ENCODE data around the gene AKR1B1. TPM values are rescaled to one million over a fixed set of nuclear protein-coding genes. Genes with fewer than 3 reads are reported as not detected.

AKR1B1 gene
- total and polyA plus RNA-seq, 2 of the 13 experiments (the other 11 are each of a cell fraction or from before 2014, with no cell fraction given) = 89.9 to 133 TPM

DNA sequence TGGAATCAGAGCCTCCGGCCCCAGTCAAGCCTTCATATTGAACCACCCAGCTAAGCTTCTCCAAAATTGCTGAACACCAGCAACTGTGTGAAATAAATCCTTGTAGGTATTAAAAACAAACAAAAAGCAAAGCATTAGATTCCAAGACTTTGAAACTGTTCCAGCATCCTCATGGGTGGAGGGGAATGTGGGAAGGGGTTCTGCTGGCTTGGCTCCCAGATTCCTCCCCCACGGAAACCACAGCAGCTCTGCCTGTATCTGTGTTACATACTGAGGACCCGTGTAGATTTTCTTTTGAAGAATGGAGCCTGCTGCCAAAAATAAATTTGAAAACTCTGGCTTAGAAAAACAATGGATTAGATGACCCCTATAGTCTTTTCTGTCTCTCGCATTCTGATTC lies 20.0 kb downstream of the AKR1B1 start (continued):
- TF ChIP-seq, protein P1, sequence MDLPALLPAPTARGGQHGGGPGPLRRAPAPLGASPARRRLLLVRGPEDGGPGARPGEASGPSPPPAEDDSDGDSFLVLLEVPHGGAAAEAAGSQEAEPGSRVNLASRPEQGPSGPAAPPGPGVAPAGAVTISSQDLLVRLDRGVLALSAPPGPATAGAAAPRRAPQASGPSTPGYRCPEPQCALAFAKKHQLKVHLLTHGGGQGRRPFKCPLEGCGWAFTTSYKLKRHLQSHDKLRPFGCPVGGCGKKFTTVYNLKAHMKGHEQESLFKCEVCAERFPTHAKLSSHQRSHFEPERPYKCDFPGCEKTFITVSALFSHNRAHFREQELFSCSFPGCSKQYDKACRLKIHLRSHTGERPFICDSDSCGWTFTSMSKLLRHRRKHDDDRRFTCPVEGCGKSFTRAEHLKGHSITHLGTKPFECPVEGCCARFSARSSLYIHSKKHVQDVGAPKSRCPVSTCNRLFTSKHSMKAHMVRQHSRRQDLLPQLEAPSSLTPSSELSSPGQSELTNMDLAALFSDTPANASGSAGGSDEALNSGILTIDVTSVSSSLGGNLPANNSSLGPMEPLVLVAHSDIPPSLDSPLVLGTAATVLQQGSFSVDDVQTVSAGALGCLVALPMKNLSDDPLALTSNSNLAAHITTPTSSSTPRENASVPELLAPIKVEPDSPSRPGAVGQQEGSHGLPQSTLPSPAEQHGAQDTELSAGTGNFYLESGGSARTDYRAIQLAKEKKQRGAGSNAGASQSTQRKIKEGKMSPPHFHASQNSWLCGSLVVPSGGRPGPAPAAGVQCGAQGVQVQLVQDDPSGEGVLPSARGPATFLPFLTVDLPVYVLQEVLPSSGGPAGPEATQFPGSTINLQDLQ (CRISPR knock-in tag; IDR thresholded peaks at IDR 0.05) = no peak
- no peak for TF ChIP-seq NR2F6 (IDR thresholded peaks at IDR 0.05)
- no peak for TF ChIP-seq NR2F6 (CRISPR knock-in tag; IDR thresholded peaks at IDR 0.05)
- no peak for TF ChIP-seq RAD21 (CRISPR knock-in tag; IDR thresholded peaks at IDR 0.05)
- no peak for TF ChIP-seq ZNF530 (CRISPR knock-in tag; IDR thresholded peaks at IDR 0.05; ENCODE audit: low read depth)
- TF ChIP-seq CCDC6 (CRISPR knock-in tag; IDR thresholded peaks at IDR 0.05) = no peak
- TF ChIP-seq PRMT3 (CRISPR knock-in tag; IDR thresholded peaks at IDR 0.05; ENCODE audit: borderline replicate concordance, low read depth) = no peak
- no peak for TF ChIP-seq ZNF264 (CRISPR knock-in tag; IDR thresholded peaks at IDR 0.05)
- no peak for TF ChIP-seq ZNF781 (CRISPR knock-in tag; IDR thresholded peaks at IDR 0.05; ENCODE audit: borderline replicate concordance, not compliant biosample characterization)
- TF ChIP-seq SMARCE1 (IDR thresholded peaks at IDR 0.05; ENCODE audit: borderline replicate concordance) = no peak
- TF ChIP-seq POLR2G (IDR thresholded peaks at IDR 0.05; ENCODE audit: low read depth, low read length) = no peak

DNA sequence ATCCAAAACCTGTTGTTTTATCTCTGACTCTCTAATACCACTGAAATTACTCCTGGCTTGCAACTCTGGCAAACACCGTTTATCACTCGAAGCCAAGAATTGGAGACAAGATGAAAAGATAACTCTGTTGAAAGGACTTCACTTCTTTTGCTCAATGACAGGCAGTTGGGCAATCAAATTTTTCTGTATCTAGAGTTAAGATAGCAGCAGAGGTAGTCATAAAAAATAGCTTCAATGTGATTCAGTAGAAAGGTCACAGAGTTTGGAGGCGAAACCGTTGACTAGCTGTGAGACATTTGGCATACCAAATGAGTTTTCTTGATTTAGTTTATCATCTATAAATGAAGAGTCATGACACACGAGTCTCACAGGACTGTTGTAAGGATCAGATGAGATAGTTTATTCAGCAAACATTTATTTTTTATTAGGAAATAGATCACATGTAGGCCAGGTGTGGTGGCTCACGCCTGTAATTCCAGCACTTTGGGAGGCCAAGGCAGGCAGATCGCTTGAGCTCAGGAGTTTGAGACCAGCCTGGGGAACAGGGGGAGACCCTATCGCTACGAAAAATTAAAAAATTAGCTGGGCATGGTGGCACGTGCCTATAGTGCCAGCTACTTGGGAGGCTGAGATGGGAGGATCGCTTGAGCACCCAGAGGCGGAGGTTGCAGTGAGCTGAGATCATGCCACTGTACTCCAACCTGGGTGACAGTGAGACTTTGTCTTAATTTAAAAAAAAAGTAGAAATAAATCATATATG lies 23.6 kb downstream of the AKR1B1 start:
- H3K9ac ChIP-seq (ENCODE audit: insufficient read depth, low read depth, low read length) = no peak overlapping the region
- H3K9me3 ChIP-seq (ENCODE audit: low read length) = no peaks in the 10 kb centered on the region
- DNase-seq (ENCODE audit: low spot score) (no peak), ATAC-seq (no peak), FAIRE-seq (no peak)
- H3K36me3 ChIP-seq (replicated peaks in 1 of 2; ENCODE audit: control insufficient read depth in 1 of 2, insufficient read depth in 2 of 2, low read length in 2 of 2) = no peaks in the 10 kb centered on the region
- H3K27me3 ChIP-seq (ENCODE audit: control insufficient read depth in 1 of 2, insufficient read depth in 2 of 2, low read length in 2 of 2) = no peaks in the 10 kb centered on the region
- 31% methylated on average over 12 of the region's 12 CpGs for WGBS (ENCODE audit: low lambda C conversion rate)
- BruUV-seq (replicated peaks) = no TSS peak
- H3K4me2 ChIP-seq (ENCODE audit: low read depth, low read length) = no peak overlapping the region
- intact Hi-C loops (cut with micrococcal nuclease; ENCODE audit: unreplicated experiment) (no loop called here), in situ Hi-C loops (cut with HindIII; ENCODE audit: extremely low pct_ligation_motif_present, low pct_unique_long_range_greater_than_20kb) (no loop called here)
- H3K27ac ChIP-seq (ENCODE audit: extremely low read length, insufficient read depth, low read length) = no peak overlapping the region
- ChIA-PET CTCF (ENCODE audit: low intra/inter-chr PET ratio, low total read pairs) (interaction anchor here (1.2 to 1.3 kb wide), 2 partner anchors 78 to 79 kb away, joined by 3 read pairs; no protein-coding TSS in a partner anchor), POLR2A (no interaction called here)
- H3K79me2 ChIP-seq (ENCODE audit: insufficient read depth, low read length) = no peaks in the 10 kb centered on the region
- no peaks in the 10 kb centered on the region for H4K20me1 ChIP-seq (ENCODE audit: insufficient read depth, low read length)
- peaks cover 19% of the 10 kb centered on the region for H3K4me1 ChIP-seq (ENCODE audit: insufficient read depth, low read length)
- H3K4me3 ChIP-seq (replicated peaks in 1 of 3; ENCODE audit: insufficient read depth in 1 of 3, low read depth in 2 of 3, low read length in 3 of 3) = no peak overlapping the region
- H2AFZ ChIP-seq (ENCODE audit: low read length) = no peak overlapping the region
- TF ChIP-seq RFXAP (CRISPR knock-in tag; IDR thresholded peaks at IDR 0.05; ENCODE audit: borderline replicate concordance) (no peak), ZNF672 (CRISPR knock-in tag; IDR thresholded peaks at IDR 0.05) (no peak)

Data from HepG2 (cell line).